CD4-positive, alpha-beta memory T cell (primary cell): ENCODE measurements around the gene VRK3. TPM values are rescaled to one million over a fixed set of nuclear protein-coding genes. Genes with fewer than 3 reads are reported as not detected.

ENCODE experiments used
- CTCF ChIA-PET: fragments of 350-600 bp; sonication (Branson Sonifier 250); formaldehyde crosslinking; loops from one replicate; lab custom pipeline; 2021; ENCODE audit warnings: inconsistent platforms; ENCODE audit not compliant: partially characterized antibody; lab: Charles Lee
- POLR2A ChIA-PET: fragments of 350-600 bp; sonication (Branson Sonifier 250); formaldehyde crosslinking; loops from one replicate; lab custom pipeline; 2021; ENCODE audit not compliant: partially characterized antibody; lab: Charles Lee
- DNase-seq, 5 donors: peaks; one replicate each; pipeline versions ENCODE4 v3.0.0 to v3.0.0-alpha.2; 2020 to 2022; ENCODE audit warnings: mixed read lengths in 1 of 5
- H3K27ac ChIP-seq: one replicate; pipeline ENCODE4 v1.7.0; 2013; ENCODE audit warnings: low read depth, low read length
- H3K27me3 ChIP-seq: 2 replicates; pipeline ENCODE4 v1.7.0; 2013; ENCODE audit warnings: mild to moderate bottlenecking, low read length, moderate library complexity; ENCODE audit not compliant: insufficient read depth
- H3K36me3 ChIP-seq: 2 replicates; pipeline ENCODE4 v1.7.0; 2013; ENCODE audit warnings: mild to moderate bottlenecking, low read length, moderate library complexity; ENCODE audit not compliant: insufficient read depth
- H3K4me1 ChIP-seq: 2 replicates; pipeline ENCODE4 v1.7.0; 2013; ENCODE audit warnings: mild to moderate bottlenecking, low read length, moderate library complexity; ENCODE audit not compliant: insufficient read depth
- H3K4me3 ChIP-seq, 2 donors: one replicate each; pipeline ENCODE4 v1.7.0; 2013; ENCODE audit warnings: low read length in 2 of 2, mild to moderate bottlenecking in 1 of 2
- H3K9me3 ChIP-seq, 2 donors: one replicate each; pipeline ENCODE4 v1.7.0; 2013; ENCODE audit warnings: low read length in 2 of 2, control low read depth in 1 of 2; ENCODE audit not compliant: control insufficient read depth in 1 of 2
- H3K27ac Mint-ChIP-seq, 7 donors: one replicate each; pipeline ENCODE4 v1.8.0; 2020 to 2021; ENCODE audit warnings: mixed read lengths in 7 of 7, mild to moderate bottlenecking in 6 of 7, inconsistent platforms in 3 of 7, moderate library complexity in 3 of 7
- H3K27me3 Mint-ChIP-seq, 2 donors: one replicate each; pipeline ENCODE4 v1.8.0; 2020 to 2021; ENCODE audit warnings: mixed read lengths in 2 of 2
- H3K36me3 Mint-ChIP-seq, 2 donors: one replicate each; pipeline ENCODE4 v1.8.0; 2020 to 2021; ENCODE audit warnings: mixed read lengths in 2 of 2, inconsistent platforms in 1 of 2, mild to moderate bottlenecking in 1 of 2
- H3K4me1 Mint-ChIP-seq, 4 donors: one replicate each; pipeline ENCODE4 v1.8.0; 2020 to 2021; ENCODE audit warnings: mixed read lengths in 4 of 4, mild to moderate bottlenecking in 1 of 4
- H3K4me3 Mint-ChIP-seq, 8 donors: one replicate each; pipeline ENCODE4 v1.8.0; 2020 to 2021; ENCODE audit warnings: mixed read lengths in 8 of 8, mild to moderate bottlenecking in 7 of 8, moderate library complexity in 6 of 8, inconsistent platforms in 3 of 8
- H3K9me3 Mint-ChIP-seq, 8 donors: one replicate each; pipeline ENCODE4 v1.8.0; 2020 to 2021; ENCODE audit warnings: mixed read lengths in 8 of 8, mild to moderate bottlenecking in 5 of 8, inconsistent platforms in 3 of 8, moderate library complexity in 1 of 8
- intact Hi-C: fragments of 100-400 bp; cut with micrococcal nuclease; formaldehyde crosslinking; loops from one replicate; pipeline ENCODE4 v1.15.1; 2023
- polyA plus RNA-seq, 2 donors: library from polyadenylated mRNA; unstranded; fragments of 300-500 nt; fragmentation: Illumina TruSeq; gene quantifications; one replicate each; pipeline ENCODE4 v1.2.3, GENCODE V29; 2021
- total RNA-seq, 2 experiments: library from RNA; stranded (reverse); gene quantifications; one replicate each; pipeline ENCODE4 v1.2.3, GENCODE V29; 2021

The VRK3 gene
- total and polyA plus RNA-seq, 4 experiments from 2014 or later: 85.8 to 114 (median 108) TPM

GRCh38 chr19:49930483-49931011 is 94.6 kb downstream of the VRK3 start:
- H3K4me3 Mint-ChIP-seq: peak overlapping the region in 7 of 8 donors; percentile 26 to 99 (median 99)
- peak in 1 of 5 donors; percentile 56 for DNase-seq
- H3K4me1 Mint-ChIP-seq: peaks cover 33 to 70% (median 52%) of the 10 kb centered on the region in 4 donors
- Histone ChIP-seq H3K9me3 (no peaks in the 10 kb centered on the region), H3K4me1 (peaks cover 51% of the 10 kb centered on the region), H3K27ac (peak overlapping the region; percentile 96), H3K27me3 (no peaks in the 10 kb centered on the region), H3K4me3 (no peak overlapping the region), H3K36me3 (peaks cover 13% of the 10 kb centered on the region)
- intact Hi-C loops: loop anchor here (5.0 kb wide), 1 partner anchor 163 kb away; the partner anchor contains the start of gene AP2A1
- H3K27ac Mint-ChIP-seq: peak overlapping the region; percentile 57 to 99 (median 97)
- POLR2A ChIA-PET: interaction anchor here (0.5 to 4.6 kb wide), 10 partner anchors 8 to 581 kb away, joined by 3 to 47 read pairs (median 8); partner anchors contain the start of genes AKT1S1, FUZ, IL4I1 and JOSD2
- CTCF ChIA-PET: no interaction called here
- no peaks in the 10 kb centered on the region for H3K27me3 Mint-ChIP-seq
- H3K9me3 Mint-ChIP-seq: peaks cover 0 to 7% (median 0%) of the 10 kb centered on the region in 8 donors
- peaks cover 21 to 26% of the 10 kb centered on the region in 2 donors for H3K36me3 Mint-ChIP-seq

- Mint-ChIP-seq H3K4me3 (peak overlapping the region; percentile 97 to 99 (median 98)), H3K4me1 (peaks cover 36 to 74% (median 57%) of the 10 kb centered on the region in 4 donors), H3K36me3 (peaks cover 25 to 30% of the 10 kb centered on the region in 2 donors), H3K27ac (peak overlapping the region; percentile 96 to 99 (median 98)), H3K9me3 (peaks cover 0 to 7% (median 0%) of the 10 kb centered on the region in 8 donors), H3K27me3 (no peaks in the 10 kb centered on the region)
- Histone ChIP-seq H3K9me3 (no peaks in the 10 kb centered on the region), H3K27ac (peak overlapping the region; percentile 96), H3K4me3 (peak overlapping the region; percentile 93 to 99), H3K27me3 (no peaks in the 10 kb centered on the region), H3K36me3 (peaks cover 13% of the 10 kb centered on the region), H3K4me1 (peaks cover 57% of the 10 kb centered on the region)
- intact Hi-C loops: loop anchor here (1.0 to 5.0 kb wide), 7 partner anchors 33 to 875 kb away; partner anchors contain the start of genes AKT1S1, AP2A1, IL4I1 and MED25
- DNase-seq: peak; percentile 94 to 97 (median 96)
- ChIA-PET CTCF (interaction anchor here (0.8 to 3.1 kb wide), 3 partner anchors 9 to 61 kb away, joined by 3 to 15 read pairs (median 4); no protein-coding TSS in a partner anchor), POLR2A (interaction anchor here (0.5 to 4.6 kb wide), 22 partner anchors 9 to 964 kb away, joined by 3 to 47 read pairs (median 5); partner anchors contain the start of genes AKT1S1, AP2A1, BCL2L12 and FUZ)
These were observed 95.3 kb downstream of the VRK3 start for GRCh38 chr19:49929611-49930482.

GRCh38 chr19:49929121-49929610 is 96.0 kb downstream of the VRK3 start, which contains the start of the genes ATF5 and NUP62:
TSS of gene ATF5 (plus strand) at chr19:49929205. CDS start at chr19:49930851, 1,646 bp downstream.
TSS of gene NUP62 (minus strand) at chr19:49929504. CDS start at chr19:49909807, 19,697 bp downstream.
- H3K27me3 Mint-ChIP-seq: no peaks in the 10 kb centered on the region
- peak within 1 kb of the TSS; percentile 96 to 99 (median 98) for H3K27ac Mint-ChIP-seq
- peaks cover 25 to 30% of the 10 kb centered on the region in 2 donors for H3K36me3 Mint-ChIP-seq
- H3K4me1 Mint-ChIP-seq: peaks cover 36 to 74% (median 59%) of the 10 kb centered on the region in 4 donors
- Histone ChIP-seq H3K4me3 (peak within 1 kb of the TSS; percentile 93 to 99), H3K36me3 (peaks cover 20% of the 10 kb centered on the region), H3K27me3 (no peaks in the 10 kb centered on the region), H3K4me1 (peaks cover 57% of the 10 kb centered on the region), H3K9me3 (no peaks in the 10 kb centered on the region), H3K27ac (peak within 1 kb of the TSS; percentile 96)
- ChIA-PET CTCF (interaction anchor here (0.5 to 3.1 kb wide), 5 partner anchors 9 to 435 kb away, joined by 3 to 15 read pairs (median 4); partner anchors contain the start of gene PNKP), POLR2A (interaction anchor here (0.6 to 4.6 kb wide), 24 partner anchors 9 to 1249 kb away, joined by 3 to 47 read pairs (median 5); partner anchors contain the start of genes AKT1S1, AP2A1, BCL2L12 and FUZ)
- DNase-seq: peak; percentile 91 to 95 (median 93)
- peak within 1 kb of the TSS; percentile 97 to 99 (median 98) for H3K4me3 Mint-ChIP-seq
- intact Hi-C loops: loop anchor here (1.0 to 2.0 kb wide), 6 partner anchors 32 to 876 kb away; partner anchors contain the start of genes AKT1S1, IL4I1, MED25 and PTOV1
- H3K9me3 Mint-ChIP-seq: peaks cover 0 to 7% (median 0%) of the 10 kb centered on the region in 8 donors

GRCh38 chr19:49927526-49928264 is 97.5 kb downstream of the VRK3 start:
- DNase-seq: no peak
- Histone ChIP-seq H3K36me3 (peaks cover 34% of the 10 kb centered on the region), H3K27me3 (no peaks in the 10 kb centered on the region), H3K4me3 (no peak overlapping the region), H3K9me3 (no peaks in the 10 kb centered on the region), H3K27ac (peak overlapping the region; percentile 96), H3K4me1 (peaks cover 55% of the 10 kb centered on the region)
- peaks cover 0 to 7% (median 0%) of the 10 kb centered on the region in 8 donors for H3K9me3 Mint-ChIP-seq
- peak overlapping the region; percentile 97 to 99 (median 98) for H3K4me3 Mint-ChIP-seq
- CTCF ChIA-PET: interaction anchor here (1.0 to 3.1 kb wide), 2 partner anchors 11 to 56 kb away, joined by 3 to 15 read pairs; no protein-coding TSS in a partner anchor
- no peaks in the 10 kb centered on the region for H3K27me3 Mint-ChIP-seq
- H3K27ac Mint-ChIP-seq: peak overlapping the region; percentile 52 to 98 (median 95)
- peaks cover 25 to 36% of the 10 kb centered on the region in 2 donors for H3K36me3 Mint-ChIP-seq
- intact Hi-C loops: loop anchor here (2.0 kb wide), 4 partner anchors 31 to 877 kb away; partner anchors contain the start of genes IL4I1, MED25 and PTOV1
- H3K4me1 Mint-ChIP-seq: peaks cover 34 to 69% (median 51%) of the 10 kb centered on the region in 4 donors
- POLR2A ChIA-PET: interaction anchor here (1.7 to 4.6 kb wide), 5 partner anchors 9 to 118 kb away, joined by 4 to 47 read pairs (median 14); partner anchors contain the start of genes AKT1S1, IL4I1 and TBC1D17

- ChIA-PET POLR2A (no interaction called here), CTCF (no interaction called here)
- Histone ChIP-seq H3K9me3 (no peaks in the 10 kb centered on the region), H3K36me3 (peaks cover 34% of the 10 kb centered on the region), H3K27me3 (no peaks in the 10 kb centered on the region), H3K4me1 (peaks cover 50% of the 10 kb centered on the region), H3K27ac (no peak overlapping the region), H3K4me3 (no peak overlapping the region)
- peak overlapping the region in 2 of 7 donors; percentile 48 to 59 for H3K27ac Mint-ChIP-seq
- peaks cover 0 to 7% (median 0%) of the 10 kb centered on the region in 8 donors for H3K9me3 Mint-ChIP-seq
- H3K4me1 Mint-ChIP-seq: peaks cover 32 to 71% (median 49%) of the 10 kb centered on the region in 4 donors
- peak overlapping the region in 2 of 8 donors; percentile 10 to 38 for H3K4me3 Mint-ChIP-seq
- H3K27me3 Mint-ChIP-seq: no peaks in the 10 kb centered on the region
- DNase-seq: no peak
- intact Hi-C loops: no loop called here
- peaks cover 18 to 43% of the 10 kb centered on the region in 2 donors for H3K36me3 Mint-ChIP-seq
These were observed 98.7 kb downstream of the VRK3 start for GRCh38 chr19:49926515-49926914.
